Memory B cell (primary cell): ENCODE results near the gene CNTD1.

Experiments used
- ATAC-seq: fragments of 150-1000 bp; cut with Tn5 transposase; 2 replicates; pipeline ENCODE4 v1.10.0; 2021; ENCODE audit warnings: low read depth, mild to moderate bottlenecking, moderate library complexity
- DNase-seq, 2 donors: peaks; one replicate each; pipeline ENCODE4 v3.0.0; 2022; ENCODE audit warnings: low spot score in 2 of 2
- H3K27ac Mint-ChIP-seq: one replicate; pipeline ENCODE4 v1.8.0; 2022; ENCODE audit warnings: mild to moderate bottlenecking, moderate library complexity, mixed read lengths
- H3K27me3 Mint-ChIP-seq: one replicate; pipeline ENCODE4 v1.8.0; 2022; ENCODE audit warnings: mixed read lengths
- H3K36me3 Mint-ChIP-seq: one replicate; pipeline ENCODE4 v1.8.0; 2022; ENCODE audit warnings: mild to moderate bottlenecking, mixed read lengths
- H3K4me1 Mint-ChIP-seq: one replicate; pipeline ENCODE4 v1.8.0; 2022; ENCODE audit warnings: mixed read lengths
- H3K4me3 Mint-ChIP-seq: one replicate; pipeline ENCODE4 v1.8.0; 2022; ENCODE audit warnings: mild to moderate bottlenecking, moderate library complexity, mixed read lengths
- H3K9me3 Mint-ChIP-seq: one replicate; pipeline ENCODE4 v1.8.0; 2022; ENCODE audit warnings: mixed read lengths

CNTD1 gene

GRCh38 chr17:42783791-42784138 is 14.9 kb upstream of the CNTD1 start:
- Mint-ChIP-seq H3K4me1 (peaks cover 21% of the 10 kb centered on the region), H3K36me3 (peaks cover 12% of the 10 kb centered on the region), H3K4me3 (no peak overlapping the region), H3K27ac (no peak overlapping the region), H3K9me3 (peaks cover 3% of the 10 kb centered on the region), H3K27me3 (peaks cover 32% of the 10 kb centered on the region)
- ATAC-seq (no peak), DNase-seq (no peak)

DNA sequence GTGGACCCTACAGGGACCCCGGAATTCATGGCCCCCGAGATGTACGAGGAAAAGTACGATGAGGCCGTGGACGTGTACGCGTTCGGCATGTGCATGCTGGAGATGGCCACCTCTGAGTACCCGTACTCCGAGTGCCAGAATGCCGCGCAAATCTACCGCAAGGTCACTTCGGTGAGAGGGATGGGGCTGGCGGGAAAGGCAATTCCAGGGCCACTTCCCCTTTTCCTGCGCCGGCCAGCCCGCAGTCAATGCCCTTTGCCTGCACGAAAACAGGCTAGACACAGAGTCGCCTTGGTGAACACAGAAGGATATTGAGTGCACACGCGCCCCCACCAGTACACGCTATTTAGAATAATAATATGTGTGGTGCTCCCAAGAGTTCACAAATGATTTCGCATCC is 14.3 kb upstream of the CNTD1 start:
- Mint-ChIP-seq H3K27ac (no peak overlapping the region), H3K4me3 (no peak overlapping the region)

DNA sequence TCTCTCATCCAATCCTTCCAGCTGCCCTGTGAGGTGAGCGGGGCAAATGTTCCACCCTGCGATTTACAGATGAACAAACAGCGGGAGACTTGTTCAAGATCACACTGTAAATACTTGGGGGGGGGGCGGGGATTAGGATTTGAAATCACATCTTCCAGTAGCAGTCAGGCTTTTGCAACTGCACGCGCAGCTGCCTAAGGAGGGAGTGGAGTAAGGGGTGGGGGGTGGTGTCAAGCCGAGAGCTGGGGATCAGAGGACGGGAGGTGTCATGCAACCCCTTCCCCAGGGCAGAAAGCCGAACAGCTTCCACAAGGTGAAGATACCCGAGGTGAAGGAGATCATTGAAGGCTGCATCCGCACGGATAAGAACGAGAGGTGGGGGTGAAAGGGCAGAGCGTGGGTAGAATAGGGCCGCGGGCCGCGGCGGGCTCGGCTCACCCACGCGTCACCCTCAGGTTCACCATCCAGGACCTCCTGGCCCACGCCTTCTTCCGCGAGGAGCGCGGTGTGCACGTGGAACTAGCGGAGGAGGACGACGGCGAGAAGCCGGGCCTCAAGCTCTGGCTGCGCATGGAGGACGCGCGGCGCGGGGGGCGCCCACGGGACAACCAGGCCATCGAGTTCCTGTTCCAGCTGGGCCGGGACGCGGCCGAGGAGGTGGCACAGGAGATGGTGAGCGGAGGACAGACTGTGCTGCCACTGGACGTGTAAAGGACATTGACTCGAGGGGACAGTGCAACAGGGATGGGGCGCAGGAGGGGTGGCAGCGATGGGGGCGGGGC is 13.7 kb upstream of the CNTD1 start:
- Mint-ChIP-seq H3K4me3 (peak overlapping the region; percentile 33), H3K4me1 (peaks cover 18% of the 10 kb centered on the region), H3K27me3 (peaks cover 28% of the 10 kb centered on the region), H3K27ac (no peak overlapping the region), H3K36me3 (no peaks in the 10 kb centered on the region), H3K9me3 (peaks cover 3% of the 10 kb centered on the region)
- ATAC-seq = no peak
- DNase-seq = no peak

More for the DNA sequence above, 14.3 kb upstream of the CNTD1 start:
- Mint-ChIP-seq H3K27me3 (peaks cover 32% of the 10 kb centered on the region), H3K36me3 (peaks cover 5% of the 10 kb centered on the region), H3K4me1 (peaks cover 21% of the 10 kb centered on the region), H3K9me3 (peaks cover 3% of the 10 kb centered on the region)
- no peak for ATAC-seq
- DNase-seq = no peak

DNA sequence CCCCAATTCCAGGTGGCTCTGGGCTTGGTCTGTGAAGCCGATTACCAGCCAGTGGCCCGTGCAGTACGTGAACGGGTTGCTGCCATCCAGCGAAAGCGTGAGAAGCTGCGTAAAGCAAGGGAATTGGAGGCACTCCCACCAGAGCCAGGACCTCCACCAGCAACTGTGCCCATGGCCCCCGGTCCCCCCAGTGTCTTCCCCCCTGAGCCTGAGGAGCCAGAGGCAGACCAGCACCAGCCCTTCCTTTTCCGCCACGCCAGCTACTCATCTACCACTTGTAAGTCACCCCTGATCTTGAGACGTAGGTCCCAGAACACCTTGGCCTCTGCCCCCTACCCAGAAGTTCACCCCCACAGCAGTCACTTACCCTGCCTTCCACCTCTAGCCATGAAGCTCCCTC is 11.4 kb upstream of the CNTD1 start:
- Mint-ChIP-seq H3K4me1 (peaks cover 14% of the 10 kb centered on the region), H3K9me3 (peaks cover 3% of the 10 kb centered on the region), H3K27me3 (peaks cover 31% of the 10 kb centered on the region), H3K27ac (no peak overlapping the region), H3K4me3 (no peak overlapping the region), H3K36me3 (no peaks in the 10 kb centered on the region)
- no peak for DNase-seq
- no peak for ATAC-seq

- Mint-ChIP-seq H3K4me1 (peaks cover 17% of the 10 kb centered on the region), H3K27ac (no peak overlapping the region), H3K36me3 (peaks cover 6% of the 10 kb centered on the region), H3K9me3 (no peaks in the 10 kb centered on the region), H3K4me3 (no peak overlapping the region), H3K27me3 (peaks cover 9% of the 10 kb centered on the region)
- DNase-seq (no peak), ATAC-seq (no peak)
These were observed 6.7 kb upstream of the CNTD1 start for GRCh38 chr17:42791948-42792347.

DNA sequence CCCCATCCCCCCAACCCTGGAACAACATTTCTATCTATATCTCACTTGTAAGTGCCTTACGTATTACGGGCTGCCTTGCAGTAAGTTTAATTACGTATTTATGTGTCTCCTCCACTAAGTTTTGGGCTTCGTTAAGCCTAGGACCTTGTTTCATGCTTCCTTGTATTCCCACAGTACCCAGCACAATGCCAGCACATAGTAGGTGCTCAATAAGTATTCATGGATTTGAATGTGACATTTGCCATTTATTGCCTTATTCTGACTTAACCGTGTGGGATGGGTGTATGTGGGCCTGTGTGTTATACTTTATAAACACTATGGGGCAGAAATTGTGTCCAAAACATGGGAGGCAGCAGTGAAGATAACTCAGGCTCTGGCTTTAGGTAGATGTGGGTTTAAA is 6.1 kb upstream of the CNTD1 start:
- Mint-ChIP-seq H3K36me3 (peaks cover 6% of the 10 kb centered on the region), H3K27me3 (peaks cover 6% of the 10 kb centered on the region), H3K4me3 (no peak overlapping the region), H3K27ac (no peak overlapping the region), H3K4me1 (peaks cover 19% of the 10 kb centered on the region), H3K9me3 (no peaks in the 10 kb centered on the region)
- DNase-seq (no peak), ATAC-seq (no peak)

DNA sequence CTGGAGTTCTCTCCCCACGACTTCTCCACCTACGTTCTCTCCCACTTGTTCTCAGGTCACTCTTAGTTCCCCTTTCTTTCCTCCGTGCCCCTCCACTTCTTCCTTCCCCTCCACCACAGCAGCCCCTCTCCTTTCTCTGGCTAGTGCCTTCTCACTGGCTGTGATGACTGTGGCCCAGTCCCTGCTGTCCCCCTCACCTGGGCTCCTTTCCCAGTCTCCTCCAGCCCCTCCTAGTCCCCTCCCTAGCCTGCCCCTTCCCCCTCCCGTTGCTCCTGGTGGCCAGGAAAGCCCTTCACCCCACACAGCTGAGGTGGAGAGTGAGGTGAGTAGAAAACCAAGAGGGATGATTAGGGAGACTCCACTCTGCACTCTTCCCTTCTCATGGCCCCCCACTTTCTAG is 3.6 kb upstream of the CNTD1 start:
- H3K36me3 Mint-ChIP-seq = peaks cover 6% of the 10 kb centered on the region
- H3K27ac Mint-ChIP-seq = no peak overlapping the region
- no peak for DNase-seq
- peaks cover 3% of the 10 kb centered on the region for H3K27me3 Mint-ChIP-seq
- H3K4me3 Mint-ChIP-seq = no peak overlapping the region
- no peaks in the 10 kb centered on the region for H3K9me3 Mint-ChIP-seq
- peaks cover 25% of the 10 kb centered on the region for H3K4me1 Mint-ChIP-seq
- ATAC-seq = no peak

- Mint-ChIP-seq H3K27me3 (no peaks in the 10 kb centered on the region), H3K27ac (no peak overlapping the region), H3K4me1 (peaks cover 25% of the 10 kb centered on the region), H3K36me3 (peaks cover 6% of the 10 kb centered on the region), H3K4me3 (peak overlapping the region; percentile 11), H3K9me3 (no peaks in the 10 kb centered on the region)
- ATAC-seq (no peak), DNase-seq (no peak)
These were observed 3.2 kb upstream of the CNTD1 start for GRCh38 chr17:42795465-42795864.

DNA sequence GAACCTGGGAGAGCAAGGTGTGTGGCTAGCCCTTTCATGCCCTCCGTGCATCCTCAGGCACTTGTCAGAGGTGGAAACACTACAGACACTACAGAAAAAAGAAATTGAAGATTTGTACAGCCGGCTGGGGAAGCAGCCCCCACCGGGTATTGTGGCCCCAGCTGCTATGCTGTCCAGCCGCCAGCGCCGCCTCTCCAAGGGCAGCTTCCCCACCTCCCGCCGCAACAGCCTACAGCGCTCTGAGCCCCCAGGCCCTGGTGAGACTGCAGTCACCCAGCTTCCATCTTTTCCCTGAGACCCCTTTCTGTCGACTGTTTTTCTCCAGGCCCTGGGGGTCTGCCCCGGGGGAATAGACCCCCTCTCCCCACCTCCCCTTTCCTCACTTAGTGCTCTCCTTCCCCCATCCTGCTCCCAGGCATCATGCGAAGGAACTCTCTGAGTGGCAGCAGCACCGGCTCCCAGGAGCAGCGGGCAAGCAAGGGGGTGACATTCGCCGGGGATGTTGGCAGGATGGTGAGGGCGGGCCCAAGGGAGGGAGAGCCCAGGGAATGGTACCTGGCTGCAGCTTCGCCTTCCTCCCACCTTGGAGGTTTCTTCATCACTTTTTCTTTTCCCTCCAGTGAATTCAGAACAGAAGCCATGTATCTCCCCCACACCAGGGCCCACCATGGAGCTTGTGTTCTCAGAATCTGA is 2.4 kb upstream of the CNTD1 start:
- Mint-ChIP-seq H3K4me1 (peaks cover 25% of the 10 kb centered on the region), H3K27ac (no peak overlapping the region), H3K36me3 (peaks cover 6% of the 10 kb centered on the region), H3K27me3 (no peaks in the 10 kb centered on the region), H3K9me3 (no peaks in the 10 kb centered on the region), H3K4me3 (no peak overlapping the region)
- ATAC-seq (no peak), DNase-seq (no peak)

DNA sequence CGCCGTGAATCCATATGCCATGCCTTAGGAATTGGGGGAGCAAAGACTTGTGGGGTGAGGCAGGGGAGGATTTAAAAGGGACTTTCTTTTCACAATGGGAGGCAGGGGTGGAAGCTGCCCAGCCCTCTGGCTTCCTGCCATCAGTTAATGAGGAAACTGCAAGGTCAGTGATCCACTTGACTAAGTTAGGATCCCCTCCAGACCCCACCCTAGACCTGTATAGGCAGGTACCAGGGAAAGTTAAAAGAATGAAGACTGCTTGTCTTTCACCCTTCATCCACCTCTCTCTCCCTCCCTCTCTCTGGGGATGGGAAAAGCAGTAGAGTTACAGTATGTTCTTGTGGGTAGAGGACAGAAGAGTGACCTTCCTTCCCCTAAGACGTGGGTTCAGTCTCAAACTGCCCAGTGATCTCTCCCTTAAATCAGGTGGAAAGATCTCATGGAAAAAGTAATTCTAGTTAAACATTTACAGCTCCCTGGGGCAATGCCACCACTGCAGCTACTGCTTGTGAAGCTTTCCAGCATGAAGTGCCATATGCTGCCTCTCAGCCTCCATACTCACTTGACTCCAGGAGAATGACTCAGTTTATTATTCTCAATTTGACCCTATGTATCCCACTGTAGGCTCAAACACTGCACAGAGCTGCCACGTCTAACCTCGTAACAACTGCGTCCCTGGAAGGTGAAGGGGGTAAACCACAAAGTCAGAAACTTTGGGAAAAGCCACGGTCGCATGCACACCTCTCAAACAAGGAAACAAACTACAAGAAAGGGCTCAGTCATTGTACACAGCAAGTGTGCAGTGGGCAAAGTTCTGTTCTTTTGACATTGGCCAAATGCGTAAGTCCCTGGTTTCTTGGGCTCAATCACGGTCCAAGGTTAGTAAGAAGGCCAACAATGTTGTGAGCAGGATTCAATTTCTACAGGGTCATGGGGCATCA is 1.3 kb upstream of the CNTD1 start:
- H3K4me3 Mint-ChIP-seq = peak overlapping the region; percentile 96
- no peak for ATAC-seq
- H3K27ac Mint-ChIP-seq = no peak overlapping the region
- peaks cover 6% of the 10 kb centered on the region for H3K36me3 Mint-ChIP-seq
- peaks cover 25% of the 10 kb centered on the region for H3K4me1 Mint-ChIP-seq
- H3K27me3 Mint-ChIP-seq = no peaks in the 10 kb centered on the region
- H3K9me3 Mint-ChIP-seq = no peaks in the 10 kb centered on the region
- DNase-seq = no peak

DNA sequence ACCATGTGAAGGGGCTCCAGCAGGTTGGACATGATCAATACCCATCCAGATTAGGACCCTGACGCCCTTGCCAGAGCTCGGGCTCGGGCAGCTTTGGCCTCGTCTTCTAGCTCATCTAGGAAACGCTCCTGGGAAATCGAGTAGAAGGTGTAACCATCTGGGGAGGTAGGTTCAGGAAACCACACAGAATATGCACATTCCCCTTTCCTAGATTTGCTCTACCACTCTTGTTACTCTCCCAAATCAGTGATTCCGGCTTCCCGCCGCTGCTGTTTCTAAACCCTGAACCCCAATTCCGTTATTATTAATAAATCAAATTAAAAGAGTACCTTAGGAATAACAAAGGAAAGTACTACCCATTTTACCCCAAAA is 664 bp upstream of the CNTD1 start:
- Mint-ChIP-seq H3K4me1 (peaks cover 25% of the 10 kb centered on the region), H3K4me3 (peak overlapping the region; percentile 96), H3K27ac (peak overlapping the region; percentile 85), H3K9me3 (no peaks in the 10 kb centered on the region), H3K27me3 (no peaks in the 10 kb centered on the region), H3K36me3 (peaks cover 6% of the 10 kb centered on the region)
- no peak for ATAC-seq
- DNase-seq = no peak

DNA sequence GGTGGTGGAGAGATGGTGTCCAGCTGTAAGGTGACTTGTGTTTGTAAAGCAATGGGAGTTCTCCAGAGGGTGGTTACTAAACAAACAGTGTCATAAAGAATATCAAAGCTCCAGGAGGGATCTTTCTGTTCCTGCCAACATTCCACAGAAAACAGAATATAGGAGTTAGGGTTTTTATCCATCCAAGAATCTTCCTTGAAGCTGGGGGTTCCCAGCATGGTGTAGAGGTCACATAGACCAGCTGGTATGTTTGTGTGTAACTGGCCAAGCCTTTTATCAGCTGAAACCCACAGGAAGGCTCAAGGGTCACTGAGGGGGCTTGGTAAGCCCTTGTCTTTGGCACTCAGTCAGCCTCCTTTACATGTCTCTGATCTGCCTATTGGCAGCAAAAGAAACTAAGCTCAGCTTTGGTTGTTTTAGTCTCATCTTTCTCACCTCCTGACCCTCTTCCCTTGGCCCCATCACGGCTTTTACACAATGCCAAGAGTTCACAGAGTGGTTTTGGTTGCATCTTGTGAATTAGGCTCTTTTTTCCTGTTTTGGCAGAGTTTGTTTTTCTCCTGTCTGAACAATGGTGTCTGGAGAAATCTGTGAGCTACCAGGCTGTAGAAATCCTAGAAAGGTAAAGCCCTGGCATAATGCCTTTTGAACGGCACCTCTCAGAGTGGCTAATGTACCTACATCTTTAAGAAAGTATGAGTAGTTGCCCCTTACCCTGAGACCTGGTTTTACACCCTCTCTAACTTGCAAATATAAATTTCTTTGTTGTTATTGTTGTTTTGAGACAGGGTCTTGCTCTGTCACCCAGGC is 4.6 kb downstream of the CNTD1 start:
- H3K27ac Mint-ChIP-seq = no peak overlapping the region
- no peaks in the 10 kb centered on the region for H3K27me3 Mint-ChIP-seq
- no peaks in the 10 kb centered on the region for H3K9me3 Mint-ChIP-seq
- H3K36me3 Mint-ChIP-seq = no peaks in the 10 kb centered on the region
- DNase-seq (no peak), ATAC-seq (no peak)
- no peak overlapping the region for H3K4me3 Mint-ChIP-seq
- peaks cover 5% of the 10 kb centered on the region for H3K4me1 Mint-ChIP-seq

DNA sequence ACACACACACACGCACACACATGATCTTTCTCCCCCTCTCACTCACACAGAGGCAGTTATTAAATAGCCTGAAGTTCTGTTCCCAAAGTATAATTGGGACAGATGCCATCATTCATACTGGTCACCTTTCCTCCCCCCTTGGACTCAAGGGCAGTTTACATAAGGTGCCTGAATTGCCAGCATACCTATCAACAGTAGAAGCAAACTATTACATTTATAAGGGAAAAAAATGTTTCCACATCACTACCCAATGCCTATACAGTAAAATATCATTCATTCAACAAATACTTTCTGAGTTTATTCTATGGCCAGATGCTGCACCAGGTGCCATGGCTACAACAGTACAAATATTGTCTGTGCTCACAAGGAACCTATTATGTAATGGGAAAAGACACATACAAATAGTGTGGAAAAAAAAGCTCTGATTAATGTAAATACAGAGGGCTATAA is 6.3 kb downstream of the CNTD1 start:
- Mint-ChIP-seq H3K4me1 (no peaks in the 10 kb centered on the region), H3K36me3 (no peaks in the 10 kb centered on the region), H3K27ac (no peak overlapping the region), H3K27me3 (no peaks in the 10 kb centered on the region), H3K4me3 (no peak overlapping the region), H3K9me3 (no peaks in the 10 kb centered on the region)
- no peak for DNase-seq
- no peak for ATAC-seq
